ENCODE data around the gene MT1B. TPM values are rescaled to one million over a fixed set of nuclear protein-coding genes. Genes with fewer than 3 reads are reported as not detected.

The MT1B gene
- total RNA-seq, 1 experiment from 2014 or later = not detected

DNA sequence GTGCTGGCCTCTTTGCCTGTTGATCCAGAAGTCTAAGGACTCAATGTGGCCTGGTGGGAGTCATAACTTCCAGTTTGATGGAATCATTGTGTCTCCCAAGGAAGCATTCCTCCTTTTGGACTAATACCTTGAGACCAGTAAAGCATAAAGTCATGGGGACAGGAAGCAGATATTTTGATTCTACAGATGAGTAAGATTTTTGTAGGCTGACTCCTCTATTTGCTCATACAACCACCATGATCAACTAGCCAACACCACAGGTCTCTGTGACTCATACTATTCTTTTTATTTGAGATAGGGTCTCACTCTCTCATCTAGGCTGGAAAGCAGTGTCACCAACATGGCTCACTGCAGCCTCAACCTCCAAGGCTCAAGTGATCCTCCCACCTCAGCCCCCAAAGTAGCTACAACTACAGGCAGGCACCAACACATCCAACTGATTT, 37.1 kb upstream of the MT1B start:
- peaks cover 8% of the 10 kb centered on the region for H3K23me2 ChIP-seq (ENCODE audit: insufficient read length, low read depth, low read length, poor library complexity, severe bottlenecking)
- TF ChIP-seq, protein P1, sequence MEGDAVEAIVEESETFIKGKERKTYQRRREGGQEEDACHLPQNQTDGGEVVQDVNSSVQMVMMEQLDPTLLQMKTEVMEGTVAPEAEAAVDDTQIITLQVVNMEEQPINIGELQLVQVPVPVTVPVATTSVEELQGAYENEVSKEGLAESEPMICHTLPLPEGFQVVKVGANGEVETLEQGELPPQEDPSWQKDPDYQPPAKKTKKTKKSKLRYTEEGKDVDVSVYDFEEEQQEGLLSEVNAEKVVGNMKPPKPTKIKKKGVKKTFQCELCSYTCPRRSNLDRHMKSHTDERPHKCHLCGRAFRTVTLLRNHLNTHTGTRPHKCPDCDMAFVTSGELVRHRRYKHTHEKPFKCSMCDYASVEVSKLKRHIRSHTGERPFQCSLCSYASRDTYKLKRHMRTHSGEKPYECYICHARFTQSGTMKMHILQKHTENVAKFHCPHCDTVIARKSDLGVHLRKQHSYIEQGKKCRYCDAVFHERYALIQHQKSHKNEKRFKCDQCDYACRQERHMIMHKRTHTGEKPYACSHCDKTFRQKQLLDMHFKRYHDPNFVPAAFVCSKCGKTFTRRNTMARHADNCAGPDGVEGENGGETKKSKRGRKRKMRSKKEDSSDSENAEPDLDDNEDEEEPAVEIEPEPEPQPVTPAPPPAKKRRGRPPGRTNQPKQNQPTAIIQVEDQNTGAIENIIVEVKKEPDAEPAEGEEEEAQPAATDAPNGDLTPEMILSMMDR (conservative IDR thresholded peaks at IDR 0.05) = no peak
- peaks cover 42% of the 10 kb centered on the region; the same call in 1 of the 2 replicates for H3K27me3 ChIP-seq (ENCODE audit: insufficient read depth, low read length)
- no peak overlapping the region for H4K5ac ChIP-seq (ENCODE audit: insufficient read length, low read depth, low read length)
- no peak overlapping the region for H2BK15ac ChIP-seq (ENCODE audit: low read depth, low read length)
- no peaks in the 10 kb centered on the region for H3K79me2 ChIP-seq (ENCODE audit: insufficient read depth, low read length)
- H3K4me3 Mint-ChIP-seq = no peak overlapping the region
- no peaks in the 10 kb centered on the region for H3K9me3 ChIP-seq (ENCODE audit: control insufficient read depth, low read depth, low read length)
- no peak overlapping the region for H2AFZ ChIP-seq (ENCODE audit: low read length)
- no peak overlapping the region for H3K27ac Mint-ChIP-seq
- no peak overlapping the region for H3K27ac ChIP-seq (ENCODE audit: insufficient read length, low read depth, low read length)
- no peak overlapping the region for H3K23ac ChIP-seq (ENCODE audit: insufficient read length, low read depth, low read length)
- no peak overlapping the region for H2BK120ac ChIP-seq (ENCODE audit: low read depth, low read length, poor library complexity, severe bottlenecking)
- H3K9me3 Mint-ChIP-seq = peaks cover 0 to 5% of the 10 kb centered on the region in 2 experiments; a peak in 1 of 5 replicates
- no peaks in the 10 kb centered on the region; a peak in 1 of 7 replicates for H3K36me3 Mint-ChIP-seq (ENCODE audit: insufficient read depth in 1 of 3, low read depth in 3 of 3)
- no peak overlapping the region for H2AK5ac ChIP-seq (ENCODE audit: insufficient read length, low read length)
- H3K9ac ChIP-seq (ENCODE audit: extremely low read depth, insufficient read length, low read length) = no peak overlapping the region
- H3K4ac ChIP-seq (ENCODE audit: low read depth, low read length) = no peak overlapping the region
- H3K4me1 Mint-ChIP-seq = peaks cover 28 to 42% of the 10 kb centered on the region in 2 experiments
- no peak overlapping the region for H3K14ac ChIP-seq (ENCODE audit: insufficient read depth, low read length)
- H2BK5ac ChIP-seq (ENCODE audit: insufficient read length, low read length) = no peak overlapping the region
- no peaks in the 10 kb centered on the region for H4K20me1 ChIP-seq (ENCODE audit: control insufficient read depth, insufficient read depth, insufficient read length)
- no peak overlapping the region for H2BK12ac ChIP-seq (ENCODE audit: insufficient read length, low read depth, low read length)
- H4K8ac ChIP-seq (replicated peaks; ENCODE audit: insufficient read length, low read depth, low read length) = no peak overlapping the region
- H3K27me3 Mint-ChIP-seq (ENCODE audit: low read depth) = peaks cover 80% of the 10 kb centered on the region
- H3K79me1 ChIP-seq (ENCODE audit: insufficient read depth, low read depth, low read length, poor library complexity, severe bottlenecking) = no peaks in the 10 kb centered on the region
- H2BK20ac ChIP-seq (ENCODE audit: low read depth, low read length, poor library complexity, severe bottlenecking) = no peak overlapping the region
- no peak overlapping the region for H3K18ac ChIP-seq (ENCODE audit: insufficient read length, low read depth, low read length)
- H3K4me2 ChIP-seq (ENCODE audit: insufficient read depth, insufficient read length, low read length) = no peak overlapping the region
- H3K56ac ChIP-seq (ENCODE audit: insufficient read length, low read depth, low read length) = no peak overlapping the region
- no peak for DNase-seq
- H4K91ac ChIP-seq (ENCODE audit: insufficient read length, low read depth, low read length) = no peak overlapping the region
- peaks cover 5% of the 10 kb centered on the region; the same call in 1 of the 2 replicates for H3K4me1 ChIP-seq (ENCODE audit: insufficient read depth, low read length)
- no peak overlapping the region for H3T11ph ChIP-seq (ENCODE audit: low read length)

All from H9 (cell line).